K562 (cell line): ENCODE measurements around the gene KANK4.

Experiments
- CTCF ChIP-seq, 3 experiments: IDR thresholded peaks in 2 of 3; conservative IDR thresholded peaks in 1 of 3; 2 replicates each; pipeline ENCODE4 v1.5.1; 2011 to 2012; ENCODE audit warnings: low read length in 3 of 3, mild to moderate bottlenecking in 3 of 3, control low read depth in 2 of 3, improper control_type of control experiment in 1 of 3, inconsistent platforms in 1 of 3, low read depth in 1 of 3, mixed read lengths in 1 of 3, moderate library complexity in 1 of 3; ENCODE audit not compliant: insufficient read depth in 2 of 3
- MAFG ChIP-seq: fragments of 450-650 bp; conservative IDR thresholded peaks from 2 replicates; pipeline ENCODE4 v1.6.1; 2016; ENCODE audit warnings: missing genetic modification characterization, missing compliant biosample characterization
- MAFK ChIP-seq: IDR thresholded peaks from 2 replicates; pipeline ENCODE4 v1.6.1; 2011; ENCODE audit warnings: low read length, improper control_type of control experiment
- NONO ChIP-seq, 2 experiments: fragments of 200-400 bp in 1 of 2; fragments of 450-650 bp in 1 of 2; formaldehyde crosslinking in 1 of 2; IDR thresholded peaks; 2 replicates each; pipeline ENCODE4 v1.6.1; 2017; ENCODE audit warnings: low read depth in 2 of 2, mild to moderate bottlenecking in 2 of 2, moderate library complexity in 2 of 2, low read length in 1 of 2
- YBX1 ChIP-seq: fragments of 450-650 bp; IDR thresholded peaks from 2 replicates; pipeline ENCODE4 v1.7.1; 2016; ENCODE audit warnings: mild to moderate bottlenecking
- ZNF282 ChIP-seq: sonication (generic); formaldehyde crosslinking; IDR thresholded peaks from 2 replicates; pipeline ENCODE4 v1.8.1; 2023; ENCODE audit warnings: missing genetic modification reagents
- ZNF445 ChIP-seq: fragments of 250-450 bp; sonication (Bioruptor Pico); IDR thresholded peaks from 2 replicates; pipeline ENCODE4 v1.4.0; 2020; ENCODE audit warnings: low read depth, mild to moderate bottlenecking, moderate library complexity

- no peak for TF ChIP-seq ZNF282 (CRISPR knock-in tag)
- no peak for TF ChIP-seq MAFK
- no peak for TF ChIP-seq YBX1
- TF ChIP-seq CTCF (IDR thresholded peaks at IDR 0.05 in 2 of 3, conservative IDR thresholded peaks at IDR 0.05 in 1 of 3; ENCODE audit: insufficient read depth in 2 of 3, low read depth in 1 of 3, low read length in 3 of 3), result no peak
- no peak for TF ChIP-seq ZNF445 (CRISPR knock-in tag)
- no peak for TF ChIP-seq MAFG (tag)
- no peak for TF ChIP-seq NONO (IDR thresholded peaks at IDR 0.05; ENCODE audit: low read depth in 2 of 2, low read length in 1 of 2)
These were observed 6.4 kb upstream of the KANK4 start for GRCh38 chr1:62325681-62326080.
